Mesothelial cell of epicardium (in vitro differentiated cells): ENCODE results near the gene MAP3K15. TPM values are rescaled to one million over a fixed set of nuclear protein-coding genes. Genes with fewer than 3 reads are reported as not detected.

Experiments
- DNase-seq, 2 experiments: peaks; one replicate each; pipeline ENCODE4 v3.0.0; 2021; ENCODE audit warnings: low spot score in 2 of 2; ENCODE audit not compliant: unreplicated experiment in 2 of 2
- H3K27ac Mint-ChIP-seq: 2 replicates; pipeline ENCODE4 v1.8.0; 2021; ENCODE audit warnings: mixed read lengths
- H3K27me3 Mint-ChIP-seq: 2 replicates; pipeline ENCODE4 v1.8.0; 2021; ENCODE audit warnings: low read depth, mixed read lengths
- H3K36me3 Mint-ChIP-seq: 2 replicates; pipeline ENCODE4 v1.8.0; 2021; ENCODE audit warnings: mixed read lengths
- H3K4me1 Mint-ChIP-seq: 2 replicates; pipeline ENCODE4 v1.8.0; 2021; ENCODE audit warnings: mixed read lengths
- H3K4me3 Mint-ChIP-seq: 2 replicates; pipeline ENCODE4 v1.8.0; 2021; ENCODE audit warnings: mild to moderate bottlenecking, moderate library complexity, mixed read lengths
- H3K9me3 Mint-ChIP-seq: 2 replicates; pipeline ENCODE4 v1.8.0; 2021; ENCODE audit warnings: mixed read lengths
- total RNA-seq: library from RNA; stranded (reverse); gene quantifications from 3 replicates; pipeline ENCODE4 v1.2.1, GENCODE V29; 2021
- TF ChIP-seq, protein P1 (sequence below): fragments of 200-600 bp; sonication (generic); IDR thresholded peaks from one replicate; pipeline ENCODE4 v1.5.0; 2021; ENCODE audit warnings: antibody characterized with exemption; ENCODE audit not compliant: unreplicated experiment

The MAP3K15 gene, protein sequence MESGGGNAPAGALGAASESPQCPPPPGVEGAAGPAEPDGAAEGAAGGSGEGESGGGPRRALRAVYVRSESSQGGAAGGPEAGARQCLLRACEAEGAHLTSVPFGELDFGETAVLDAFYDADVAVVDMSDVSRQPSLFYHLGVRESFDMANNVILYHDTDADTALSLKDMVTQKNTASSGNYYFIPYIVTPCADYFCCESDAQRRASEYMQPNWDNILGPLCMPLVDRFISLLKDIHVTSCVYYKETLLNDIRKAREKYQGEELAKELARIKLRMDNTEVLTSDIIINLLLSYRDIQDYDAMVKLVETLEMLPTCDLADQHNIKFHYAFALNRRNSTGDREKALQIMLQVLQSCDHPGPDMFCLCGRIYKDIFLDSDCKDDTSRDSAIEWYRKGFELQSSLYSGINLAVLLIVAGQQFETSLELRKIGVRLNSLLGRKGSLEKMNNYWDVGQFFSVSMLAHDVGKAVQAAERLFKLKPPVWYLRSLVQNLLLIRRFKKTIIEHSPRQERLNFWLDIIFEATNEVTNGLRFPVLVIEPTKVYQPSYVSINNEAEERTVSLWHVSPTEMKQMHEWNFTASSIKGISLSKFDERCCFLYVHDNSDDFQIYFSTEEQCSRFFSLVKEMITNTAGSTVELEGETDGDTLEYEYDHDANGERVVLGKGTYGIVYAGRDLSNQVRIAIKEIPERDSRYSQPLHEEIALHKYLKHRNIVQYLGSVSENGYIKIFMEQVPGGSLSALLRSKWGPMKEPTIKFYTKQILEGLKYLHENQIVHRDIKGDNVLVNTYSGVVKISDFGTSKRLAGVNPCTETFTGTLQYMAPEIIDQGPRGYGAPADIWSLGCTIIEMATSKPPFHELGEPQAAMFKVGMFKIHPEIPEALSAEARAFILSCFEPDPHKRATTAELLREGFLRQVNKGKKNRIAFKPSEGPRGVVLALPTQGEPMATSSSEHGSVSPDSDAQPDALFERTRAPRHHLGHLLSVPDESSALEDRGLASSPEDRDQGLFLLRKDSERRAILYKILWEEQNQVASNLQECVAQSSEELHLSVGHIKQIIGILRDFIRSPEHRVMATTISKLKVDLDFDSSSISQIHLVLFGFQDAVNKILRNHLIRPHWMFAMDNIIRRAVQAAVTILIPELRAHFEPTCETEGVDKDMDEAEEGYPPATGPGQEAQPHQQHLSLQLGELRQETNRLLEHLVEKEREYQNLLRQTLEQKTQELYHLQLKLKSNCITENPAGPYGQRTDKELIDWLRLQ (N-terminal part only)
- total RNA-seq = 1.3 to 1.6 TPM (median 1.4 TPM) in 3 replicates

DNA sequence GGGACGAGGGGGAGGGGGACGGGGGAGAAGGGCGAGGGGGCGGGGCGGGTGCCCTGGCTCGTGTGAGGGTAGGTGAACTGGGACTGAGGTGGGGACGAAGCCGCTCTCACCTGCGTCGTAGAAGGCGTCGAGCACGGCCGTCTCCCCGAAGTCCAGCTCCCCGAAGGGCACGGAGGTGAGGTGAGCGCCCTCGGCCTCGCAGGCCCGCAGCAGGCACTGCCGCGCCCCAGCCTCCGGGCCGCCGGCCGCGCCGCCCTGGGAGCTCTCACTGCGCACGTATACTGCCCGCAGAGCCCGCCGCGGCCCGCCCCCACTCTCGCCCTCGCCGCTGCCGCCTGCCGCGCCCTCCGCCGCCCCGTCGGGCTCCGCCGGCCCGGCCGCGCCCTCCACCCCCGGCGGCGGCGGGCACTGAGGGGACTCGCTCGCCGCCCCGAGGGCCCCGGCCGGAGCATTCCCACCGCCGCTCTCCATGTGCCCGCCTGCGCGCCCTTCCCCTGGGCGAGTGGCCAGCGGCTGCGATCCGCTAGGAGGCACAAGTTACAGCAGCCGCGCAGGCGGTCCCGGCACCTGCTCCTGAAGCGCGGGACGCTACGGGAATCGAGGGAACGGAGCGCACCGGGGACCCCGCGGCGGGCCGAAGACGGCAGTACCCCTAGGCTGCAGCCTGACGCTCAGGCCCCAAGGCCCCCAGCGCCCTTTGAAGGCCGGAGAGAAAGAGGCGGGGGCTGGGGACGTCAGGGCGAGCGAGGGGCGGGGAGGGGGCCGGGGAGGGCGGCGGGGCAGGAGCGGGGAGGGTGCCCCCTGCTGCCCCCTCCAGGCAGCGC, at the start of gene MAP3K15:
TSS of gene MAP3K15 (minus strand) at position 718 of the 824 bp plus-strand sequence. CDS start at position 471, 247 bp downstream.
- peaks cover 33% of the 10 kb centered on the region for H3K9me3 Mint-ChIP-seq
- H3K4me3 Mint-ChIP-seq = peak within 1 kb of the TSS; percentile 50
- peaks cover 50% of the 10 kb centered on the region for H3K27me3 Mint-ChIP-seq
- peak; percentile 29 to 41 for DNase-seq
- TF ChIP-seq, protein P1, sequence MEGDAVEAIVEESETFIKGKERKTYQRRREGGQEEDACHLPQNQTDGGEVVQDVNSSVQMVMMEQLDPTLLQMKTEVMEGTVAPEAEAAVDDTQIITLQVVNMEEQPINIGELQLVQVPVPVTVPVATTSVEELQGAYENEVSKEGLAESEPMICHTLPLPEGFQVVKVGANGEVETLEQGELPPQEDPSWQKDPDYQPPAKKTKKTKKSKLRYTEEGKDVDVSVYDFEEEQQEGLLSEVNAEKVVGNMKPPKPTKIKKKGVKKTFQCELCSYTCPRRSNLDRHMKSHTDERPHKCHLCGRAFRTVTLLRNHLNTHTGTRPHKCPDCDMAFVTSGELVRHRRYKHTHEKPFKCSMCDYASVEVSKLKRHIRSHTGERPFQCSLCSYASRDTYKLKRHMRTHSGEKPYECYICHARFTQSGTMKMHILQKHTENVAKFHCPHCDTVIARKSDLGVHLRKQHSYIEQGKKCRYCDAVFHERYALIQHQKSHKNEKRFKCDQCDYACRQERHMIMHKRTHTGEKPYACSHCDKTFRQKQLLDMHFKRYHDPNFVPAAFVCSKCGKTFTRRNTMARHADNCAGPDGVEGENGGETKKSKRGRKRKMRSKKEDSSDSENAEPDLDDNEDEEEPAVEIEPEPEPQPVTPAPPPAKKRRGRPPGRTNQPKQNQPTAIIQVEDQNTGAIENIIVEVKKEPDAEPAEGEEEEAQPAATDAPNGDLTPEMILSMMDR = peak; percentile 19
- H3K4me1 Mint-ChIP-seq = no peaks in the 10 kb centered on the region
- H3K36me3 Mint-ChIP-seq = no peaks in the 10 kb centered on the region
- no peak within 1 kb of the TSS for H3K27ac Mint-ChIP-seq

DNA sequence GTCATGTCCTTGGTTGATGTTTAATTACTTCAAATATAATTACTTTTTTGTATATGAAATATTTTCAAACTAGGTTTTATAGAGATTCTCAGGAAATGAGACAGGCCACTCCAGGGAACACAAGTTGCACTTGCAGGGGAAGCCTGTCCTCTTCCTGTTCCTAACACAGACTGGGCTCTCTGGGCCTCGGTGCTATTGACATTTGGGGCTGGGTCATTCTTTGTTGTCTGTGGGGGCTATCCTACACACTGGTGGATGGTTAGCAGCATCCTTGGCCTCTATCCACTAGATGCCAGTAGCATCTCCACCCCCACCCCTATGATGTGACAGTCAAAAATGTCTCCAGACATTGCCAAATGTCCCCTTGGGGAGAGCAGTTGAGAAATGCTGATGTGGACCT, 49.3 kb upstream of the MAP3K15 start:
- Mint-ChIP-seq H3K4me3 (no peak overlapping the region), H3K4me1 (peaks cover 6% of the 10 kb centered on the region), H3K36me3 (peaks cover 5% of the 10 kb centered on the region), H3K27ac (no peak overlapping the region), H3K9me3 (peaks cover 12% of the 10 kb centered on the region), H3K27me3 (no peaks in the 10 kb centered on the region)
- TF ChIP-seq, protein P1 = no peak
- DNase-seq = no peak

DNA sequence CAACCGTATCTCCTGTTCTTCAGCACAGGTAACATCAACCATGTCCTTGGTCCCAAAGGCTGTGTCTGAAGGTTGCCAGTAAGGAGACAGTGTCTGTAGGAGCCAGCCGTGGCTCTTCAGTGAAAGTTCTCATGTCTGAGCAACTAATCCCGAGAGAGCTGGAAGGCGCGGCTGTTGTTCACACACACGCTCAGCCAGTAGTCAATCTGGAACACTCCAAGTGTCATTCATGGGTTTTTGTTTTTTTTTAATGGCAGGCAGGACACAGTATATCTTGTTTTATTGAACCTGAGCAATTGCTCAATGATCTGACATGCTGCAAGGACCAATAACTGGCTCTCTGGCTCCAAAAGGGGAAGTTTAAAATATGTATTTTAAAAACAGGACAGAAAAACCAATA, 48.4 kb upstream of the MAP3K15 start:
- TF ChIP-seq, protein P1 = no peak
- Mint-ChIP-seq H3K4me3 (no peak overlapping the region), H3K27ac (no peak overlapping the region), H3K27me3 (no peaks in the 10 kb centered on the region), H3K9me3 (peaks cover 12% of the 10 kb centered on the region), H3K4me1 (peaks cover 6% of the 10 kb centered on the region), H3K36me3 (peaks cover 5% of the 10 kb centered on the region)
- DNase-seq = no peak

DNA sequence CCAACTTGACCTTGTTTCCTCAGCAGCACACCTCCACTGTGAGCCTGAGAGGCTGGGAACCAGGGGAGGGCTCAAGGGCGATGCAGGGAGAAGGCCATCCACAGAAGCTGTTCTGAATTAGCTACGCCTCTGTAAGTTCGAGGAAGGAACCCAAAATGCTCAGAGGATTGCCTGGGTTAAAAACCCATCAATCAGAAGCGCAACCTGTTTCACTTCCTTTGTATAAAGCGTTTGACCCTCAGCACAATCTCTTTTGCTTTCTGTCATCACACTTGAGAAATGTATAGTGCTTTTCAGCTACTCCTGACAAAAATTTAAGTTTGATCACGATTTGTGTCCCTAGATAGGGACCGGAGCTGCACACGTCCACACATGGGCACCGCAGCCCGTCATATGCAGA, 48.0 kb upstream of the MAP3K15 start:
- H3K27me3 Mint-ChIP-seq = no peaks in the 10 kb centered on the region
- DNase-seq = no peak
- no peak overlapping the region for H3K4me3 Mint-ChIP-seq
- no peak overlapping the region for H3K27ac Mint-ChIP-seq
- H3K9me3 Mint-ChIP-seq = peaks cover 12% of the 10 kb centered on the region
- TF ChIP-seq, protein P1 = no peak
- peaks cover 5% of the 10 kb centered on the region for H3K36me3 Mint-ChIP-seq
- H3K4me1 Mint-ChIP-seq = peaks cover 6% of the 10 kb centered on the region
